PC-9 (cell line): Measurements from ENCODE around the gene SMC6. TPM values are rescaled to one million over a fixed set of nuclear protein-coding genes. Genes with fewer than 3 reads are reported as not detected.

Experiments
- BruUV-seq: library from RNA; stranded (reverse); fragments of 400-500 nt; replicated peaks from 2 replicates; lab custom pipeline; 2021; lab: Mats Ljungman, UMichigan
- CTCF ChIA-PET: fragments of 300-600 bp; sonication (Branson Sonifier 250); formaldehyde crosslinking; loops from one replicate; lab custom pipeline; 2022; ENCODE audit warnings: antibody characterized with exemption; lab: Charles Lee
- POLR2A ChIA-PET: fragments of 300-600 bp; sonication (Branson Sonifier 250); formaldehyde crosslinking; loops from one replicate; lab custom pipeline; 2022; ENCODE audit warnings: antibody characterized with exemption; ENCODE audit not compliant: unreplicated experiment; lab: Charles Lee
- DNase-seq, 2 experiments: peaks; one replicate each; pipeline versions ENCODE4 v3.0.0 to v3.0.0-alpha.2; 2015 to 2022; ENCODE audit warnings: mixed read lengths in 1 of 2
- H2AFZ ChIP-seq: fragments of 200-600 bp; sonication (generic); 2 replicates; pipeline ENCODE4 v1.8.1; 2017; ENCODE audit warnings: antibody characterized with exemption
- H3F3A ChIP-seq: fragments of 200-600 bp; sonication (generic); 2 replicates; pipeline ENCODE4 v1.8.1; 2017; ENCODE audit warnings: antibody characterized with exemption, mild to moderate bottlenecking, low read depth; ENCODE audit not compliant: insufficient read depth
- H3K27ac ChIP-seq: fragments of 200-600 bp; sonication (generic); 2 replicates; pipeline ENCODE4 v1.6.1; 2016; ENCODE audit warnings: mixed run types
- H3K27me3 ChIP-seq: fragments of 200-600 bp; sonication (generic); 2 replicates; pipeline ENCODE4 v1.6.1; 2016; ENCODE audit warnings: low read depth, mixed run types; ENCODE audit not compliant: insufficient read depth
- H3K36me3 ChIP-seq: fragments of 200-600 bp; sonication (generic); 2 replicates; pipeline ENCODE4 v1.6.1; 2016; ENCODE audit warnings: low read depth, mixed run types
- H3K4me1 ChIP-seq: fragments of 200-600 bp; sonication (generic); replicated peaks from 2 replicates; pipeline ENCODE4 v1.6.1; 2016; ENCODE audit warnings: mixed run types; ENCODE audit not compliant: insufficient read depth
- H3K4me2 ChIP-seq: fragments of 200-600 bp; sonication (generic); 2 replicates; pipeline ENCODE4 v1.6.1; 2017; ENCODE audit warnings: mixed run types
- H3K4me3 ChIP-seq: fragments of 200-600 bp; sonication (generic); 2 replicates; pipeline ENCODE4 v1.6.1; 2016; ENCODE audit warnings: mixed run types
- H3K79me2 ChIP-seq: fragments of 200-600 bp; sonication (generic); 2 replicates; pipeline ENCODE4 v1.6.1; 2017; ENCODE audit warnings: low read depth, mixed run types
- H3K9me2 ChIP-seq: fragments of 200-600 bp; sonication (generic); 2 replicates; pipeline ENCODE4 v1.8.1; 2017; ENCODE audit warnings: mild to moderate bottlenecking; ENCODE audit not compliant: insufficient read depth
- H3K9me3 ChIP-seq: fragments of 200-600 bp; sonication (generic); 2 replicates; pipeline ENCODE4 v1.8.1; 2016; ENCODE audit warnings: low read depth; ENCODE audit not compliant: insufficient read depth
- H4K20me1 ChIP-seq: fragments of 200-600 bp; sonication (generic); 2 replicates; pipeline ENCODE4 v1.8.1; 2017; ENCODE audit not compliant: insufficient read depth
- CTCF ChIP-seq: fragments of 200-600 bp; sonication (generic); conservative IDR thresholded peaks from 2 replicates; pipeline ENCODE4 v1.6.1; 2017; ENCODE audit warnings: mixed run types, antibody characterized with exemption, mild to moderate bottlenecking, moderate library complexity
- EZH2 ChIP-seq: fragments of 200-600 bp; sonication (generic); IDR thresholded peaks from 2 replicates; pipeline ENCODE4 v1.8.0; 2017; ENCODE audit warnings: antibody characterized with exemption, low read depth
- intact Hi-C: fragments of 100-400 bp; cut with micrococcal nuclease; formaldehyde crosslinking; loops from one replicate; pipeline ENCODE4 v1.10.0; 2022; ENCODE audit not compliant: unreplicated experiment
- total RNA-seq: library from RNA; stranded (reverse); gene quantifications from 2 replicates; pipeline ENCODE4 v1.2.3, GENCODE V29; 2021

SMC6 gene
- total RNA-seq, 1 experiment from 2014 or later, result 19.2 TPM

DNA sequence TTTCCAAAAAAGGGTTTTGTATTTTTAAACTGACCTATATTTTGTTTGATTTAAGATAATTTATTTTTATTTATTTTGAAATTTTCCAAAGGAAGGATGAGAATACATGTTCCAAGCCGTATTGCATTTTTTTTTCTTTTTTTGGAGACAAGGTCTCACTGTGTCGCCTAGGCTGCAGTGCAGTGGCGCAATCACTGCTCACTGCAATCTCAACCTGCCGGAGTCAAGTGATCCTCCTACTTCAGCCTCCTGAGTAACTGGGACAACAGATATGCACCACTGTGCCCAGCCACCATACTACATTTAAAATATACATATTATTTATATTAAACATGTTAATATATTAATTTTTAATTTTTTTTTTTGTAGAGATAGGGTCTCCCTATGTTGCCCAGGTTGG is 15.3 kb upstream of the SMC6 start:
- H4K20me1 ChIP-seq, result no peaks in the 10 kb centered on the region
- intact Hi-C loops, result no loop called here
- DNase-seq, result no peak
- H3K79me2 ChIP-seq, result no peaks in the 10 kb centered on the region
- no peak overlapping the region for H2AFZ ChIP-seq
- H3K9me2 ChIP-seq, result no peaks in the 10 kb centered on the region
- BruUV-seq, result no TSS peak
- H3K27me3 ChIP-seq, result no peaks in the 10 kb centered on the region
- H3K27ac ChIP-seq, result no peak overlapping the region
- TF ChIP-seq EZH2, result no peak
- POLR2A ChIA-PET, result no interaction called here
- H3K9me3 ChIP-seq, result no peaks in the 10 kb centered on the region
- H3K4me2 ChIP-seq, result no peak overlapping the region
- no peaks in the 10 kb centered on the region; the same call in 1 of the 2 replicates for H3F3A ChIP-seq
- CTCF ChIA-PET, result no interaction called here
- H3K36me3 ChIP-seq, result peaks cover 26% of the 10 kb centered on the region
- no peak overlapping the region for H3K4me3 ChIP-seq
- H3K4me1 ChIP-seq, result no peaks in the 10 kb centered on the region

GRCh38 chr2:17765398-17765797 is 11.8 kb upstream of the SMC6 start:
- H3K27ac ChIP-seq, result no peak overlapping the region
- H3K36me3 ChIP-seq, result peaks cover 25% of the 10 kb centered on the region
- H2AFZ ChIP-seq, result no peak overlapping the region
- H3K4me3 ChIP-seq, result no peak overlapping the region
- BruUV-seq, result no TSS peak
- TF ChIP-seq CTCF (no peak), EZH2 (no peak)
- H4K20me1 ChIP-seq, result no peaks in the 10 kb centered on the region
- no peak overlapping the region for H3K4me2 ChIP-seq
- H3K9me3 ChIP-seq, result no peaks in the 10 kb centered on the region
- intact Hi-C loops, result no loop called here
- DNase-seq, result no peak
- no peaks in the 10 kb centered on the region for H3K9me2 ChIP-seq
- H3K79me2 ChIP-seq, result no peaks in the 10 kb centered on the region
- POLR2A ChIA-PET, result no interaction called here
- no peaks in the 10 kb centered on the region for H3K4me1 ChIP-seq
- no peaks in the 10 kb centered on the region; the same call in 1 of the 2 replicates for H3F3A ChIP-seq
- H3K27me3 ChIP-seq, result no peaks in the 10 kb centered on the region
- CTCF ChIA-PET, result no interaction called here

- Histone ChIP-seq H3K9me2 (no peaks in the 10 kb centered on the region), H3F3A (no peaks in the 10 kb centered on the region; the same call in 1 of the 2 replicates), H3K4me2 (no peak overlapping the region), H3K4me1 (no peaks in the 10 kb centered on the region), H3K9me3 (no peaks in the 10 kb centered on the region), H3K79me2 (peaks cover 14% of the 10 kb centered on the region; the same call in 1 of the 2 replicates), H2AFZ (no peak overlapping the region), H3K27me3 (no peaks in the 10 kb centered on the region), H3K27ac (no peak overlapping the region), H3K4me3 (no peak overlapping the region), H3K36me3 (peaks cover 25% of the 10 kb centered on the region), H4K20me1 (no peaks in the 10 kb centered on the region)
- ChIA-PET CTCF (no interaction called here), POLR2A (no interaction called here)
- no peak for TF ChIP-seq CTCF
- no TSS peak for BruUV-seq
- DNase-seq, result no peak
- intact Hi-C loops, result no loop called here
Measured at GRCh38 chr2:17763641-17764333, 10.2 kb upstream of the SMC6 start.
